Measurements from ENCODE around the gene MAP3K10.

Gene MAP3K10

GRCh38 chr19:40235238-40236025, 44.2 kb downstream of the MAP3K10 start:
- DNase-seq, result no peak

DNA sequence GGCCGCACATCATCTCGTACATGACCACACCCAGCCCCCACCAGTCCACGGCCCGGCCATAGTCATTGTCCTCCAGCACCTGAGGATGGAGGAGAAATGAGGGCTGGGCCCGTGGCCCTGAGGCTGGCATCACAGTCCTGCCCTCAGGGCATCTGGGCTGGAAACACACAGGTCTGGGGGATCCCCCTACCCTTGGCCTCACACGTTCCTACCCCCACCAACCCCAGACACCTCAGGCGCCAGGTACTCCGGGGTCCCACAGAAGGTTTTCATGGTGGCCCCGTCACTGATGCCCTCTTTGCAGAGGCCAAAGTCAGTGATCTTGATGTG, 44.8 kb downstream of the MAP3K10 start:
- no peak for DNase-seq

- DNase-seq, result no peak
Measured at GRCh38 chr19:40236366-40236765, 45.1 kb downstream of the MAP3K10 start.

DNA sequence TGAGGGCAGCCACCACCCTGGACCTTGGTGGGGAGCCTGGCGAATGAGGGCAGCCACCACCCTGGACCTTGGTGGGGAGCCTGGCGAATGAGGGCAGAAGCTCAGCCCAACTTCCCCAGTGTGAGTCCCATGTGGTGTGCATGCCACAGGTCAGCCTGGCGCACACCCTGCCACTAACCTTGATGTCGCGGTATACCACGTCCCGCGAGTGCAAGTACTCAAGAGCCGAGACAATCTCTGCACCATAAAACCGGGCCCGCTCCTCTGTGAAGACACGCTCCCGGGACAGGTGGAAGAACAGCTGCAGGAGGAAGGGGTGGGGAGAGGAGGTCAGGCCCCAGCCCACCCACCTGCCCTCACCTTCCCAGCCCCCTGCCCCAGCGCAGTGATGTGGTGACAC, 46.6 kb downstream of the MAP3K10 start:
- no peak for DNase-seq

- no peak for DNase-seq
Measured at GRCh38 chr19:40238775-40239174, 47.5 kb downstream of the MAP3K10 start.

DNA sequence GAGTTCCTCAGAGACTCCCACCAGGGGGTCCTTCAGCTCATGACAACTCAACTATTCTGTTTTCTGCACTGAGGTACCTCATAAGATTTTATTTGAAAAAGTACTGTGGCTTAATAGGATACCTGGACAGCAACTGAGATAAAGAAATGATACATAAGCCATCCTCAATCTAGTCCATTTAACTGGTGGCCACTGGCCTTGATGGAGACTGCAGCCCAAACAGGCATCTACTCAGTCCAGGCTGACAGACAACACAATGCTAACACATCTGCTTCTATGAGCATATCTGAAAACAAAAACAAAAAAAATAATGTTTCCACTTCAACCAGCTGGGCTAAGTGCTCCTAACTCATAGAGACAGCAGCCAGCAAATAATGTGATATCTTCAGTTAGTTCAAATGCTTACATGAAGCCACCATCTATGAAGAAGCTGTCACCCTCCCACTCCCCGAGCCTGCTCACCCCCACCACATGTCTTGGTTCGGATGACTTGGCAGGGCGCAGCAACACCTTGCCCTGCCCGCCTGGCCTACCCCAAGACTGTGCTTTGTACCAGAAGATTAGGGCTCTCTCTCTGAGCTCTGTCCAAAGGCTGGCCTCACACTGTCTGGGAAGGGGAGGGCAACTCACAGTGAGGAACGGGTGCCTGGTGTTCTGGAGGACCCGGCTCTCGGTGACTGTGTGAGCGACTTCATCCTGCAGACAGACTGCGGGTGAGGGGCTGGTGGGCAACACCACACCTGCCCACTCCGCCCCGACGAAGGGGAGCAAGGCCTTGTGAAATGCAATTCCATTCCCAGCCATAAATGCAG, 48.4 kb downstream of the MAP3K10 start:
- DNase-seq, result no peak

GRCh38 chr19:40240332-40240731, 49.1 kb downstream of the MAP3K10 start:
- no peak for DNase-seq

DNA sequence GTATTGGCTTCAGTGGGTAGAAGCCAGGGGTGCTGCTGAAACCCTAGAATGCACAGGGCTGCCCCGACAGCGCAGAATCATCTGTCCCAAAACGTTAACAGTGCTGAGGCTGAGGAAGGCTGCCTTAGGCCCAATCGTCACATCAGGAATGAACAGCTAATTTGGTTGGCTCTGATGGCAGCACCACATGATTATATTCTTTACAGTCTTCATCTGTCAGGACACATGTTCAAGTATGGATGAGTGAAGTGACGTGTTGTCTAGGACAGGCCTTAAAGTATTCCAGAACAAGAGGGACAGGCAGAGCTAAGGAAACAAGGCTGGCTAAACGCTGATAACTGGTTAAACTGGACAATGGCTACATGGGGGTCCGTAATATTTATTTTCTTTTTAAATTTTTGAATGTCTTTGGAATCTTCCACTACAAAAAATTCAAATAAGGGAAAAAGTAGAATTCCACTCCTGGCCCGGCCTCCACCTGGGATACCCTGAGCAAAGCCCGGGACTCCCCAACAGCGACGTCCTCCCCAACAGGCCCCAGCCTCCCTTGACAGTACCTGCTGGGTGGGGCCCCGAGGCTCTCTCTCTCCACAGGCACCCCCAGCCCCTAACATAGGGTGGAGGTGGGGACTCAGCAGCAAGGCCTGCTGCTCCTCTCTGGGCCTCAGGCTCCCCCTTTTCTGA, 50.0 kb downstream of the MAP3K10 start:
- DNase-seq, result no peak

DNA sequence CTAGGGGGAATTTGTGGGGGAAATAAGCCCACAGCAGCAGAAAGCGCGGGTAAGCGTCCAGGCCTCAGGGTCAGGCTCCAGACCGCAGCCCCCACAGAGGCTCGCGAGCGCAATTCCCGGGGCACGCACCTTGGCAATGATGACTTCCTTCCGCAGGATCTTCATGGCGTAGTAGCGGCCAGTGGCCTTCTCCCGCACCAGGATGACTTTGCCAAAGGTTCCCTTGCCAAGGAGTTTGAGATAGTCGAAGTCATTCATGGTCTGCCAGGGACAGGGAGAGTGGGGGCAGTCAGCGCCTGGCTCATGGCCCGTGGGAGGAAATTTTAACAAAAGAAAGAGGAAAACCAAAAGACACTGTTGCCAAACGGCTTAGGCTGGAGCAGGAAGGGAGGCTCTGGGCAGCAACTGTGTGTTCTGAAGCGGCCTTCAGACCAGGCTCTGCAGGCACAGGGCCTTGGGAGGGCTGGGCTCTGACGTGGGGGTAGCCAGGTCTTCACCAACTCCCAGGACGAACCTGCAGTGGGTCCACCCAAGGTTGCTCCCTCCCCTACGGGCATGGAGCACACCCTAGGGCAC, 50.7 kb downstream of the MAP3K10 start:
- no peak for DNase-seq

- DNase-seq, result no peak
Measured at GRCh38 chr19:40242480-40242879, 51.3 kb downstream of the MAP3K10 start.

DNA sequence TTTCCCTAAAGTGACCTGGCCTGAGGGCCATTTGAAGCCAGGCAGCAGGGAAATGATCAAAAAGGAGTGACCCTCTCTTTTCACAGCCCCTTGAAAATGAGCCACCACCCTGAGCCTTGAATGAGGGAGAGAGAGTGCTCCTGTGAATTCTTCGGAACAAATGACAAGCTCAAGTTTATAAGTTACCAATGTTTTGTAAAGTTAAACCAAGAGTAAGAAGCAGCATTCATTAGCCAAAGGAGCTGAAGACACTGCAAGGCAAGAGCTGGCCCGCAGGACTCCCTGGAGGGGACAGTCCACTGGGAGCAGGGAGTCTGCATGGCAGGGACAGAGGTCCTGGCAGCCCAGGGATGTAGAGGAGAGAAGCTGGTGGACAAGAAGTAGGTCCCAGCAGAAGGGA, 52.0 kb downstream of the MAP3K10 start:
- DNase-seq, result no peak

DNA sequence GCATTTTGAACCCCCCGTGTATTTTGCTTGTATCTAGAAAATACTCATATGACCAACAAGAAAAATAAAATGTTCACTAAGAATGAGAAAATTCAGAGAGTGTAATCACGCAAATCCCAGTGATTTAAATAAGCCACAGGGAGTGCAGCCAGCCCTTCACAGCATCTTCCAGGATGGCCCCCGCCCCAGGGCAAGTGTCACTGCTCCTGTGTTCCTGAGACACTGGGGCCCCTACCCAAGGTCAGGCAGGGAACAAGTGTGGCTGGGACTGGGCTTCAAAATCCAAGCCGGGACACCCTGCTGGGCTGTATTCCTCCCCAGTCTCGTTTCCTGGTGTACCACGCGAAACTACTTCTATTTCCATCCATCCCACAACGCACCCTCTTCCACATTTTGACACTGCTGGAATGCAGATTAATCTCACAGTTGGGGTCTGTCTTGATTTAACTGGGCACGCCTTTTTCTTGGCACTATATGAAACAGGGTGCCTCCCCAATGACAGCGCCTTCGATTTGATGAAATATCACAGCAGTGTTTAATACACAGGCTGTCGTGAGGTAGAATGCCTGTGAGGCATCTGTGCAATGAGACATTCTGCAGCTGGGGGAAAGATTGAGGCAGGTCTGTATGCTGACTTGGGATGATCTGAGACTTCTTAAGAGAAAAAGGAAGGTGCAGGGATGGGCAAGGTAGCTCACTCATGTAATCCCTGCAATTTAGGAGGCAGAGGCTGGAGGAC, 53.5 kb downstream of the MAP3K10 start:
- no peak for DNase-seq

GRCh38 chr19:40245506-40246128, 54.4 kb downstream of the MAP3K10 start:
- DNase-seq, result no peak

GRCh38 chr19:40246292-40247073, 55.3 kb downstream of the MAP3K10 start:
- DNase-seq, result no peak

- no peak for DNase-seq
Measured at GRCh38 chr19:40247178-40247577, 56.0 kb downstream of the MAP3K10 start.

- no peak for DNase-seq
Measured at GRCh38 chr19:40247735-40248262, 56.6 kb downstream of the MAP3K10 start.

DNA sequence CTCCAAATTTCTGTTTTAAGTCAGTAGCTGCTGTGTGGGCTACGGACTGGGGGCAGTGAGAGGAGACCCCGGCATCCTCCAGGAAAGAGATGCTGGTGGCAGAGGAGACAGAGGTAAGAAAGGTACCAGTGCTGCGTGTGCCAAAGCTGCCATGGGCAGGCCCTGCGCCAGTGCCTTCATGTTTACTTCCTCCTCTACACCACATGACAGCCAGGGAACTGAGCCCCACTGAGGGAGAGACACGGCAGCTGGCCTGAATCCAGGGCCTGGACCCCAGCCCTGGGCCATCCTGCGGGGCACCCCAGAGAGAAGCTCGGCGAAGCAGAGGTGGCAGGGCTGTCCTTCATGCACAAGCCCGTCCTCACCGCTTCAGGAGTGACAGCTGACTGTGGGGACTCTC, 58.0 kb downstream of the MAP3K10 start:
- no peak for DNase-seq

GRCh38 chr19:40249781-40250180, 58.6 kb downstream of the MAP3K10 start:
- no peak for DNase-seq

GRCh38 chr19:40251244-40251643, 60.0 kb downstream of the MAP3K10 start:
- DNase-seq, result no peak

GRCh38 chr19:40251991-40252390, 60.8 kb downstream of the MAP3K10 start:
- no peak for DNase-seq

- no peak for DNase-seq
Measured at GRCh38 chr19:40252395-40252794, 61.2 kb downstream of the MAP3K10 start.

All from GDM1 (cell line).